Activated B cell treated with CpG ODN at 0.5 μM for 24 hours (primary cell): ENCODE data around the gene ASPRV1. TPM values are rescaled to one million over a fixed set of nuclear protein-coding genes. Genes with fewer than 3 reads are reported as not detected.

ENCODE experiments used
- ATAC-seq: fragments of 200-7000 bp; cut with Tn5 transposase; one replicate; pipeline ENCODE4 v1.10.0; 2021; ENCODE audit warnings: low read depth, mild to moderate bottlenecking, moderate library complexity
- CTCF ChIA-PET: fragments of 350-600 bp; sonication (Branson Sonifier 250); formaldehyde crosslinking; loops from one replicate; lab custom pipeline; 2021; ENCODE audit warnings: antibody characterized with exemption; lab: Charles Lee
- POLR2A ChIA-PET: fragments of 350-600 bp; sonication (Branson Sonifier 250); formaldehyde crosslinking; loops from one replicate; lab custom pipeline; 2021; ENCODE audit warnings: antibody characterized with exemption; lab: Charles Lee
- DNase-seq: peaks from one replicate; pipeline ENCODE4 v3.0.0; 2022
- H3K27ac Mint-ChIP-seq: one replicate; pipeline ENCODE4 v1.8.0; 2020; ENCODE audit warnings: mixed read lengths
- H3K27me3 Mint-ChIP-seq: one replicate; pipeline ENCODE4 v1.8.0; 2021; ENCODE audit warnings: mixed read lengths
- H3K36me3 Mint-ChIP-seq: one replicate; pipeline ENCODE4 v1.8.0; 2021; ENCODE audit warnings: low read depth, mixed read lengths
- H3K4me1 Mint-ChIP-seq: one replicate; pipeline ENCODE4 v1.8.0; 2021; ENCODE audit warnings: mixed read lengths
- H3K4me3 Mint-ChIP-seq: one replicate; pipeline ENCODE4 v1.8.0; 2020; ENCODE audit warnings: mild to moderate bottlenecking, mixed read lengths
- H3K9me3 Mint-ChIP-seq: one replicate; pipeline ENCODE4 v1.8.0; 2020; ENCODE audit warnings: mixed read lengths
- intact Hi-C: fragments of 100-400 bp; cut with micrococcal nuclease; formaldehyde crosslinking; loops from one replicate; pipeline ENCODE4 v1.15.1; 2024
- total RNA-seq: library from RNA; stranded (reverse); gene quantifications from 2 replicates; pipeline ENCODE4 v1.2.3, GENCODE V29; 2022
- TF ChIP-seq, protein P1 (sequence below): fragments of 200-600 bp; IDR thresholded peaks from one replicate; pipeline ENCODE4 v1.8.0; 2022; ENCODE audit warnings: antibody characterized with exemption, mild to moderate bottlenecking

Gene ASPRV1
- total RNA-seq, 1 donor from 2014 or later: 0.47 TPM

DNA sequence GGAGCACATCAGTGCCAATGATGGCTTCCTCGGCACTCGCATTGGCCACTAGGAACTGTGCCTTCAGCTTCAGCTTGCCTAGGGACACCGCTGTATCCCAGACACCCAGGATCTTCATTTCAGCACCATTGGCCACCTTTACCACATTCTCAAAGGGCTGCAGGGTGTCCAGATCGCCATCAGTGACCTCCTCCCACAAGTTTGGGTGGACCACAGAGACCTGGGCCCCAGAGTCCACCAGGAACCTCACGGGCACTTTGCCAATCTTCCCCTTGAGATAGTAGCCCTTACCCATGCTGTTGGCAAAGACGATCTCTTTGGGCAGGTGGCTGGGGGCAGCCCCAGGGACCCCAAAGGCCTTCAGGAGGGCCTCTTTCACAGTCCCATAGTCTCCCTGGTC lies 610 bp downstream of the ASPRV1 start:
- ChIA-PET CTCF (no interaction called here), POLR2A (no interaction called here)
- no peaks in the 10 kb centered on the region for H3K36me3 Mint-ChIP-seq
- H3K4me3 Mint-ChIP-seq: no peak overlapping the region
- DNase-seq (no peak), ATAC-seq (no peak)
- no peak overlapping the region for H3K27ac Mint-ChIP-seq
- no peaks in the 10 kb centered on the region for H3K4me1 Mint-ChIP-seq
- intact Hi-C loops: no loop called here
- peaks cover 7% of the 10 kb centered on the region for H3K27me3 Mint-ChIP-seq
- H3K9me3 Mint-ChIP-seq: no peaks in the 10 kb centered on the region
- TF ChIP-seq, protein P1, sequence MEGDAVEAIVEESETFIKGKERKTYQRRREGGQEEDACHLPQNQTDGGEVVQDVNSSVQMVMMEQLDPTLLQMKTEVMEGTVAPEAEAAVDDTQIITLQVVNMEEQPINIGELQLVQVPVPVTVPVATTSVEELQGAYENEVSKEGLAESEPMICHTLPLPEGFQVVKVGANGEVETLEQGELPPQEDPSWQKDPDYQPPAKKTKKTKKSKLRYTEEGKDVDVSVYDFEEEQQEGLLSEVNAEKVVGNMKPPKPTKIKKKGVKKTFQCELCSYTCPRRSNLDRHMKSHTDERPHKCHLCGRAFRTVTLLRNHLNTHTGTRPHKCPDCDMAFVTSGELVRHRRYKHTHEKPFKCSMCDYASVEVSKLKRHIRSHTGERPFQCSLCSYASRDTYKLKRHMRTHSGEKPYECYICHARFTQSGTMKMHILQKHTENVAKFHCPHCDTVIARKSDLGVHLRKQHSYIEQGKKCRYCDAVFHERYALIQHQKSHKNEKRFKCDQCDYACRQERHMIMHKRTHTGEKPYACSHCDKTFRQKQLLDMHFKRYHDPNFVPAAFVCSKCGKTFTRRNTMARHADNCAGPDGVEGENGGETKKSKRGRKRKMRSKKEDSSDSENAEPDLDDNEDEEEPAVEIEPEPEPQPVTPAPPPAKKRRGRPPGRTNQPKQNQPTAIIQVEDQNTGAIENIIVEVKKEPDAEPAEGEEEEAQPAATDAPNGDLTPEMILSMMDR: no peak

DNA sequence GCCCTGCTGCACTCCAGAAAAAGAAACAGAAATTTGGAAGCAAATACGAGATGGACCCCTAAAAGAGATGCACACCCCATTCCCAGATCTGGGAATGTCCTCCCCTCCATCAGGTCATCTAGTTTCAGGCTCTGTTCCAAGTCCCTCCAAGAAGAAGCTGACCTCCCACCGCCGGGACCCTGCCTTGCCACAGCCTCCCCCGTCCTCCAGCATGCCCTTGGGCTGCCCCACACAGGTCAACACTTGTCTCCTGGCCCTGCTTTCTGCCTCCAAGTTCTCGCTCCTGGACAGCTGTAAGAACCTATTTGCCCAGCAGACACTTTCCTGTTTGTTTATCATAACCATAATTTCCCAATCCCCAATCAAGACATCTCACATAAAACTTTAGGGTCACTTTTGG lies 2.0 kb downstream of the ASPRV1 start:
- Mint-ChIP-seq H3K4me1 (no peaks in the 10 kb centered on the region), H3K27me3 (peaks cover 7% of the 10 kb centered on the region), H3K27ac (no peak overlapping the region), H3K36me3 (no peaks in the 10 kb centered on the region), H3K9me3 (no peaks in the 10 kb centered on the region), H3K4me3 (no peak overlapping the region)
- no peak for DNase-seq
- no peak for ATAC-seq
- TF ChIP-seq, protein P1: no peak
- intact Hi-C loops: no loop called here
- CTCF ChIA-PET: no interaction called here
- POLR2A ChIA-PET: no interaction called here

DNA sequence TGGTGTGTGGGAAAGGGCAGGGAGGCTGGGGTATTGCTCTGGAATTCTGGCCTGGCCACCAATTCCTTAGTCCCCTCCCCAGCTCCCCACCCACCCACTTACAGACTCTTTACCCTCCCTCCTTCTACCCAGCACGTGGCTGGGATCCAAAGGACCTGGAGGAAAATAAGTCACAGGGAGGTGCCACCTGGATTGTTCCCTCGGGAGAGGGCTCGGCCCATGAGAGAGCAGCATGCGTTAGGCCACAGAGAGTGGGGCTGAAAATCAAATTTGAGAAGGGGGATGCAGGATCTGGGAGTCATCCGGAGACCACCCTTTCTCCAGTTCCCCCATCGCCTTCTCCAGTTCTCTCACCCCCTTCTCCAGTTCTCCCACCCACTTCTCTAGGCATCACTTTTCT lies 3.0 kb downstream of the ASPRV1 start:
- DNase-seq (no peak), ATAC-seq (no peak)
- intact Hi-C loops: no loop called here
- no peaks in the 10 kb centered on the region for H3K36me3 Mint-ChIP-seq
- no peak overlapping the region for H3K27ac Mint-ChIP-seq
- no peak overlapping the region for H3K4me3 Mint-ChIP-seq
- CTCF ChIA-PET: no interaction called here
- POLR2A ChIA-PET: no interaction called here
- peaks cover 7% of the 10 kb centered on the region for H3K27me3 Mint-ChIP-seq
- H3K4me1 Mint-ChIP-seq: no peaks in the 10 kb centered on the region
- TF ChIP-seq, protein P1: no peak
- no peaks in the 10 kb centered on the region for H3K9me3 Mint-ChIP-seq

DNA sequence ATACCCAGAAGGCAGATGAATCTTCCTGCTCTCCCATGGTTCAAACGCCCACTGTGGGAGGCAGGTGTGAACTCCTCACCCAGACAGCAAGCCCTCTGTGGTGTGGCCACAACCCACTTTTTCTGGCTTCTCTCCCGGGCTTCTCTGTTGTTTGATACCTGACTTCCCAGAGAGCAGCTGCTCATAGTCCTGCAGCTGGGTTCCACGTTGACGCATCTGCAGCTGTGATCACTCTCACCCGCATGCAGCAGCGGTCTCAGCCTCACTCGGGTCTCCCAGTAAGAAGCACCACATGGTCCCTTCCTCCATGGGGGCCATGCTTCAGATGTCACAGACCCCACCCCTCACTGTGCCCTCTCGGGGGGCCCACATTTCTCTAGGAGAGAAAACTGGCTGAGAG lies 3.5 kb downstream of the ASPRV1 start:
- TF ChIP-seq, protein P1: no peak
- H3K4me3 Mint-ChIP-seq: no peak overlapping the region
- peaks cover 7% of the 10 kb centered on the region for H3K27me3 Mint-ChIP-seq
- no peaks in the 10 kb centered on the region for H3K4me1 Mint-ChIP-seq
- DNase-seq (no peak), ATAC-seq (no peak)
- H3K9me3 Mint-ChIP-seq: no peaks in the 10 kb centered on the region
- intact Hi-C loops: no loop called here
- POLR2A ChIA-PET: no interaction called here
- no peaks in the 10 kb centered on the region for H3K36me3 Mint-ChIP-seq
- CTCF ChIA-PET: no interaction called here
- H3K27ac Mint-ChIP-seq: no peak overlapping the region

DNA sequence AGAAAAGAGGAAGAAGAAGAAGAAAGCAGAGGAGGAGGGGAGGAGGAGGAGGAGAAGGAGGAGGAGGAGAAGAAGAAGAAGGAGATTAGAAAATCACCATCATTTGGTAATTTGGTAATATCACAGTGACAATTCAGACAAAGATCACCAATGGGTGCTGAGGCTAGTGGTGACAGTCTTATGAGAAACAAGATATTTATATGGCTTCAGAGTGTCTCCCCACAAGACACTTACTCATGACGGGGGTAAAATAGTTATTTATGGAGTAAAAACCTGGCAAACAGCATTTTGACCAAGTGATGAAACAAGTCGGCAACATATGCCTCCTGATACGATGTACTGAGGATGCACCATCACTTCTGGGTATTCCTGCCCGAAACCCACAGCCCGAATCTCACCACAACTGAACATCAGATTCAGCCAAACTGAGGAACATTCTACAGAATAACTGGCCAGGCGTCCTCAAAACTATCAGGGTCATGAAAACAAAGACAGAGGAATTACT lies 4.9 kb downstream of the ASPRV1 start:
- H3K36me3 Mint-ChIP-seq: no peaks in the 10 kb centered on the region
- H3K27ac Mint-ChIP-seq: no peak overlapping the region
- no peak for ATAC-seq
- H3K4me1 Mint-ChIP-seq: no peaks in the 10 kb centered on the region
- peaks cover 7% of the 10 kb centered on the region for H3K27me3 Mint-ChIP-seq
- POLR2A ChIA-PET: interaction anchor here (0.6 kb wide), 1 partner anchor 1181 kb away, joined by 14 read pairs; no protein-coding TSS in a partner anchor
- no peaks in the 10 kb centered on the region for H3K9me3 Mint-ChIP-seq
- DNase-seq: no peak
- H3K4me3 Mint-ChIP-seq: no peak overlapping the region
- TF ChIP-seq, protein P1: no peak
- CTCF ChIA-PET: no interaction called here
- intact Hi-C loops: no loop called here
